GM23248 (cell line): ENCODE results near the gene SLC10A2. TPM values are rescaled to one million over a fixed set of nuclear protein-coding genes. Genes with fewer than 3 reads are reported as not detected.

ENCODE experiments used
- DNase-seq: peaks from one replicate; pipeline ENCODE4 v3.0.0-alpha.2; 2015
- H2AFZ ChIP-seq: fragments of 200-600 bp; sonication (generic); 2 replicates; pipeline ENCODE4 v1.6.1; 2016; ENCODE audit warnings: antibody characterized with exemption
- H3F3A ChIP-seq: fragments of 200-600 bp; sonication (generic); 2 replicates; pipeline ENCODE4 v1.6.1; 2016; ENCODE audit warnings: mild to moderate bottlenecking, antibody characterized with exemption, mixed run types; ENCODE audit not compliant: insufficient read depth
- H3K27ac ChIP-seq: fragments of 200-600 bp; sonication (generic); 2 replicates; pipeline ENCODE4 v1.5.1; 2016; ENCODE audit warnings: mild to moderate bottlenecking
- H3K27me3 ChIP-seq: fragments of 200-600 bp; sonication (generic); replicated peaks from 2 replicates; pipeline ENCODE4 v1.6.1; 2016; ENCODE audit warnings: mild to moderate bottlenecking; ENCODE audit not compliant: insufficient read depth
- H3K36me3 ChIP-seq: fragments of 200-600 bp; sonication (generic); 2 replicates; pipeline ENCODE4 v1.6.1; 2016; ENCODE audit warnings: low read depth, mild to moderate bottlenecking
- H3K4me1 ChIP-seq: fragments of 200-600 bp; sonication (generic); 2 replicates; pipeline ENCODE4 v1.6.1; 2016; ENCODE audit warnings: mild to moderate bottlenecking; ENCODE audit not compliant: insufficient read depth
- H3K4me2 ChIP-seq: fragments of 200-600 bp; sonication (generic); one replicate; pipeline ENCODE4 v1.6.1; 2016; ENCODE audit warnings: mild to moderate bottlenecking; ENCODE audit not compliant: unreplicated experiment
- H3K4me3 ChIP-seq: fragments of 200-600 bp; sonication (generic); 2 replicates; pipeline ENCODE4 v1.5.1; 2016; ENCODE audit warnings: mild to moderate bottlenecking
- H3K79me2 ChIP-seq: fragments of 200-600 bp; sonication (generic); 2 replicates; pipeline ENCODE4 v1.6.1; 2016; ENCODE audit warnings: mild to moderate bottlenecking; ENCODE audit not compliant: insufficient read depth
- H3K9ac ChIP-seq: fragments of 200-600 bp; sonication (generic); 2 replicates; pipeline ENCODE4 v1.6.1; 2016; ENCODE audit warnings: mild to moderate bottlenecking
- H3K9me2 ChIP-seq: fragments of 200-600 bp; sonication (generic); 2 replicates; pipeline ENCODE4 v1.6.1; 2016; ENCODE audit warnings: mixed run types, mild to moderate bottlenecking, moderate library complexity; ENCODE audit not compliant: insufficient read depth
- H3K9me3 ChIP-seq: fragments of 200-600 bp; sonication (generic); one replicate; pipeline ENCODE4 v1.6.1; 2017; ENCODE audit warnings: low read depth
- H4K20me1 ChIP-seq: fragments of 200-600 bp; sonication (generic); 2 replicates; pipeline ENCODE4 v1.6.0; 2016; ENCODE audit not compliant: insufficient read depth
- EZH2 ChIP-seq: fragments of 200-600 bp; sonication (generic); IDR thresholded peaks from 2 replicates; pipeline ENCODE4 v1.6.1; 2018; ENCODE audit warnings: antibody characterized with exemption, mild to moderate bottlenecking; ENCODE audit not compliant: insufficient read depth, poor library complexity, severe bottlenecking
- EZH2phosphoT487 ChIP-seq: fragments of 200-600 bp; sonication (generic); IDR thresholded peaks from 2 replicates; pipeline ENCODE4 v1.6.1; 2018; ENCODE audit warnings: antibody characterized with exemption, moderate library complexity, mild to moderate bottlenecking, low read depth; ENCODE audit not compliant: insufficient read depth
- WGBS, 2 experiments: methylation state at CpG; one replicate each; pipeline ENCODE4 v1.1.6; 2015 to 2017; ENCODE audit warnings: low lambda C conversion rate in 2 of 2, low coverage in 1 of 2; ENCODE audit errors: missing lambda C conversion rate in 2 of 2; 5-methylcytosine and 5-hydroxymethylcytosine counted together
- in situ Hi-C: fragments of 300-500 bp; cut with MboI; formaldehyde crosslinking; loops from 2 replicates; pipeline ENCODE4 v1.15.0; 2020
- polyA plus RNA-seq: library from polyadenylated mRNA; unstranded; fragments of >200 nt; fragmentation: Nextera tagmentation; extraction: Ambion mirVana; gene quantifications from 2 replicates; pipeline ENCODE4 v1.2.1, GENCODE V29; 2016
- total RNA-seq: library from RNA; depleted of rRNA; stranded (reverse); fragments of >200 nt; shearing (Covaris generic); gene quantifications from 2 replicates; pipeline ENCODE4 v1.2.3, GENCODE V29; 2014; rRNA removed

SLC10A2 gene
- total and polyA plus RNA-seq, 2 experiments from 2014 or later = not detected

DNA sequence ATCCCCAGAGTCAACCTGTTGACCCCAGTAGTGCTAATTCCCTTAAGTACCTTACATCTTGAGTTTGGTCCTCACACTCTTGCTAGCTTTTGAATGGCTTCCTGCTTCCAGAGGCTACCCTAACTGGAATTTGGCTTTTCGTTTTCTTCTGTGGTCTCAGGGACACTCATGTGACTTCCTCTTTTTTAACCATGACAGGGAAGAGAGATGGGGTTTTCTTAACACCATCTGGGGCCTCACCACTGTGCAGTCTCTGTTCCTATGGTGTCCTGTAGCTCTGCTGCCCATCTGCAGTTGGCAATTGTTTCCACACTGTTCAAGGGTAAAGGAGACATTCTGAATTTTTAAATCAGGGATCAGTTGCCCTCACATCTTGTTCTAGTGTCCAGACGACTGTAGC, 66.7 kb downstream of the SLC10A2 start:
- in situ Hi-C loops = no loop called here
- H4K20me1 ChIP-seq = no peaks in the 10 kb centered on the region
- no peak overlapping the region for H3K9ac ChIP-seq
- H3F3A ChIP-seq = no peaks in the 10 kb centered on the region
- no peak overlapping the region for H3K4me2 ChIP-seq
- no peak for TF ChIP-seq EZH2
- TF ChIP-seq EZH2phosphoT487 = no peak
- no peaks in the 10 kb centered on the region for H3K79me2 ChIP-seq
- H3K36me3 ChIP-seq = no peaks in the 10 kb centered on the region
- no peaks in the 10 kb centered on the region for H3K4me1 ChIP-seq
- no peak overlapping the region for H2AFZ ChIP-seq
- 7 to 15% methylated on average over 2 of the region's 2 CpGs for WGBS, 2 experiments
- H3K4me3 ChIP-seq = no peak overlapping the region
- H3K9me2 ChIP-seq = no peaks in the 10 kb centered on the region
- no peaks in the 10 kb centered on the region for H3K9me3 ChIP-seq
- no peak for DNase-seq
- H3K27ac ChIP-seq = no peak overlapping the region
- H3K27me3 ChIP-seq = no peaks in the 10 kb centered on the region

Other genes with a start within 250 kb of the SLC10A2 start
- 78.5 and 103 TPM in 2 replicates for gene ERCC5, start 220.4 kb downstream of the SLC10A2 start, total RNA-seq
- gene ERCC5, start 220.4 kb downstream of the SLC10A2 start, polyA plus RNA-seq = 44.6 and 49.2 TPM in 2 replicates